WTC11 (cell line): ENCODE results near the gene POP5. TPM values are rescaled to one million over a fixed set of nuclear protein-coding genes. Genes with fewer than 3 reads are reported as not detected.

Source experiments
- ATAC-seq: fragments of 200-7000 bp; cut with Tn5 transposase; 2 replicates; pipeline ENCODE4 v1.10.0; 2021; ENCODE audit warnings: mild to moderate bottlenecking, moderate library complexity
- CTCF ChIA-PET: fragments of 300-600 bp; sonication (Branson Sonifier 250); formaldehyde crosslinking; loops from one replicate; lab custom pipeline; 2021; ENCODE audit warnings: antibody characterized with exemption; lab: Charles Lee
- POLR2A ChIA-PET: fragments of 350-600 bp; sonication (Branson Sonifier 250); formaldehyde crosslinking; loops from one replicate; lab custom pipeline; 2021; ENCODE audit warnings: antibody characterized with exemption; lab: Charles Lee
- DNase-seq: peaks from one replicate; pipeline ENCODE4 v3.0.0; 2021; ENCODE audit warnings: low spot score
- H3K27ac Mint-ChIP-seq: 2 replicates; pipeline ENCODE4 v1.8.0; 2021; ENCODE audit warnings: mixed read lengths
- H3K27me3 Mint-ChIP-seq: 2 replicates; pipeline ENCODE4 v1.8.0; 2021; ENCODE audit warnings: low read depth, mild to moderate bottlenecking, moderate library complexity, mixed read lengths
- H3K36me3 Mint-ChIP-seq: 2 replicates; pipeline ENCODE4 v1.8.0; 2021; ENCODE audit warnings: mixed read lengths
- H3K4me1 Mint-ChIP-seq: 2 replicates; pipeline ENCODE4 v1.8.0; 2022; ENCODE audit warnings: mixed read lengths
- H3K4me3 Mint-ChIP-seq: 2 replicates; pipeline ENCODE4 v1.8.0; 2021; ENCODE audit warnings: mild to moderate bottlenecking, moderate library complexity, mixed read lengths
- H3K9me3 Mint-ChIP-seq: 2 replicates; pipeline ENCODE4 v1.8.0; 2021; ENCODE audit warnings: mixed read lengths
- ATF1 ChIP-seq: sonication (generic); formaldehyde crosslinking; IDR thresholded peaks from 2 replicates; pipeline ENCODE4 v1.8.1; 2023; ENCODE audit warnings: mild to moderate bottlenecking, moderate library complexity, missing genetic modification reagents
- ATF3 ChIP-seq: sonication (generic); formaldehyde crosslinking; conservative IDR thresholded peaks from 2 replicates; pipeline ENCODE4 v1.8.1; 2022; ENCODE audit warnings: mild to moderate bottlenecking, missing genetic modification reagents
- CDX4 ChIP-seq: fragments of 250-450 bp; sonication (Bioruptor Pico); IDR thresholded peaks from 2 replicates; pipeline ENCODE4 v1.9.0; 2021; ENCODE audit warnings: moderate library complexity, mild to moderate bottlenecking, inconsistent platforms, borderline replicate concordance
- E2F5 ChIP-seq: sonication (generic); formaldehyde crosslinking; IDR thresholded peaks from 2 replicates; pipeline ENCODE4 v1.8.1; 2022; ENCODE audit warnings: mild to moderate bottlenecking, moderate library complexity, missing genetic modification reagents
- FOXP4 ChIP-seq: sonication (generic); formaldehyde crosslinking; IDR thresholded peaks from 2 replicates; pipeline ENCODE4 v1.8.0; 2022; ENCODE audit warnings: mild to moderate bottlenecking, missing genetic modification reagents
- MAX ChIP-seq: sonication (generic); formaldehyde crosslinking; IDR thresholded peaks from 2 replicates; pipeline ENCODE4 v1.8.0; 2022; ENCODE audit warnings: mild to moderate bottlenecking, missing genetic modification reagents
- NFE2L1 ChIP-seq: sonication (generic); formaldehyde crosslinking; IDR thresholded peaks from 2 replicates; pipeline ENCODE4 v1.8.1; 2023; ENCODE audit warnings: missing genetic modification reagents
- NR1H2 ChIP-seq: sonication (generic); formaldehyde crosslinking; IDR thresholded peaks from 2 replicates; pipeline ENCODE4 v1.9.0; 2021; ENCODE audit warnings: mild to moderate bottlenecking, moderate library complexity, missing genetic modification reagents
- STAT6 ChIP-seq: sonication (generic); formaldehyde crosslinking; conservative IDR thresholded peaks from 2 replicates; pipeline ENCODE4 v1.8.1; 2023; ENCODE audit warnings: mild to moderate bottlenecking, low read depth, missing genetic modification reagents, moderate library complexity
- TEAD4 ChIP-seq: sonication (generic); formaldehyde crosslinking; IDR thresholded peaks from 2 replicates; pipeline ENCODE4 v1.8.0; 2022; ENCODE audit warnings: mild to moderate bottlenecking, missing genetic modification reagents
- ZBTB21 ChIP-seq: sonication (generic); formaldehyde crosslinking; IDR thresholded peaks from 2 replicates; pipeline ENCODE4 v1.8.1; 2023; ENCODE audit warnings: mild to moderate bottlenecking, missing genetic modification reagents, borderline replicate concordance
- ZNF317 ChIP-seq: sonication (generic); formaldehyde crosslinking; IDR thresholded peaks from 2 replicates; pipeline ENCODE4 v1.8.1; 2023; ENCODE audit warnings: low read depth, mild to moderate bottlenecking, moderate library complexity, missing genetic modification reagents, borderline replicate concordance
- ZNF416 ChIP-seq: fragments of 250-450 bp; sonication (Bioruptor Pico); IDR thresholded peaks from 2 replicates; pipeline ENCODE4 v1.9.0; 2021; ENCODE audit warnings: mild to moderate bottlenecking, inconsistent platforms
- ZNF423 ChIP-seq: fragments of 250-450 bp; sonication (Bioruptor Pico); IDR thresholded peaks from 2 replicates; pipeline ENCODE4 v2.1.2; 2022; ENCODE audit warnings: mild to moderate bottlenecking, moderate library complexity
- ZSCAN18 ChIP-seq: fragments of 250-450 bp; sonication (Bioruptor Pico); IDR thresholded peaks from 2 replicates; pipeline ENCODE4 v2.1.2; 2022; ENCODE audit warnings: mild to moderate bottlenecking, moderate library complexity
- total RNA-seq: library from RNA; stranded (reverse); gene quantifications from 3 replicates; pipeline ENCODE4 v1.2.3, GENCODE V29; 2021

POP5 gene
- total RNA-seq, 1 experiment from 2014 or later = 54.7 TPM

GRCh38 chr12:120579179-120579578 lies 2.0 kb downstream of the POP5 start:
- peaks cover 5% of the 10 kb centered on the region for H3K27me3 Mint-ChIP-seq
- DNase-seq = no peak
- H3K36me3 Mint-ChIP-seq = peaks cover 46% of the 10 kb centered on the region
- no peaks in the 10 kb centered on the region for H3K9me3 Mint-ChIP-seq
- ATAC-seq = no peak
- H3K4me1 Mint-ChIP-seq = peaks cover 24% of the 10 kb centered on the region
- ChIA-PET CTCF (interaction anchor here (1.0 kb wide), 1 partner anchor 122 kb away, joined by 3 read pairs; no protein-coding TSS in a partner anchor), POLR2A (interaction anchor here (0.6 kb wide), 1 partner anchor 473 kb away, joined by 4 read pairs; no protein-coding TSS in a partner anchor)
- H3K4me3 Mint-ChIP-seq = peak overlapping the region; percentile 100; the same call in 1 of the 2 replicates
- H3K27ac Mint-ChIP-seq = no peak overlapping the region
- TF ChIP-seq ZSCAN18 (CRISPR knock-in tag) = no peak
- no peak for TF ChIP-seq MAX (CRISPR knock-in tag)
- no peak for TF ChIP-seq ZBTB21
- TF ChIP-seq FOXP4 = no peak
- no peak for TF ChIP-seq E2F5 (CRISPR knock-in tag)
- no peak for TF ChIP-seq ZNF416 (CRISPR knock-in tag)
- TF ChIP-seq STAT6 (CRISPR knock-in tag) = no peak
- TF ChIP-seq ZNF317 (CRISPR knock-in tag) = no peak
- TF ChIP-seq TEAD4 (CRISPR knock-in tag) = no peak
- no peak for TF ChIP-seq NFE2L1 (CRISPR knock-in tag)
- no peak for TF ChIP-seq NR1H2 (CRISPR knock-in tag)

GRCh38 chr12:120574106-120574505 lies 7.1 kb downstream of the POP5 start:
- Mint-ChIP-seq H3K27me3 (no peaks in the 10 kb centered on the region), H3K27ac (peak overlapping the region; percentile 82), H3K9me3 (no peaks in the 10 kb centered on the region), H3K4me1 (no peaks in the 10 kb centered on the region), H3K36me3 (peaks cover 81% of the 10 kb centered on the region), H3K4me3 (no peak overlapping the region)
- DNase-seq = no peak
- POLR2A ChIA-PET = no interaction called here
- ATAC-seq = no peak
- TF ChIP-seq ATF3 (CRISPR knock-in tag) (no peak), ATF1 (CRISPR knock-in tag) (no peak), ZNF423 (CRISPR knock-in tag) (no peak), CDX4 (no peak)
- TF ChIP-seq, all 79 proteins: peak for 0
- CTCF ChIA-PET = no interaction called here
